HT-29 (cell line): Measurements from ENCODE around the gene CST9. TPM values are rescaled to one million over a fixed set of nuclear protein-coding genes. Genes with fewer than 3 reads are reported as not detected.

ENCODE experiments used
- DNase-seq: peaks from one replicate; pipeline ENCODE4 v3.0.0-alpha.2; 2015; ENCODE audit warnings: low spot score
- total RNA-seq: library from RNA; depleted of rRNA; stranded (reverse); fragments of >200 nt; shearing (Covaris generic); gene quantifications from 2 replicates; pipeline ENCODE4 v1.2.3, GENCODE V29; 2014

Gene CST9
- total RNA-seq, 1 experiment from 2014 or later: not detected

DNA sequence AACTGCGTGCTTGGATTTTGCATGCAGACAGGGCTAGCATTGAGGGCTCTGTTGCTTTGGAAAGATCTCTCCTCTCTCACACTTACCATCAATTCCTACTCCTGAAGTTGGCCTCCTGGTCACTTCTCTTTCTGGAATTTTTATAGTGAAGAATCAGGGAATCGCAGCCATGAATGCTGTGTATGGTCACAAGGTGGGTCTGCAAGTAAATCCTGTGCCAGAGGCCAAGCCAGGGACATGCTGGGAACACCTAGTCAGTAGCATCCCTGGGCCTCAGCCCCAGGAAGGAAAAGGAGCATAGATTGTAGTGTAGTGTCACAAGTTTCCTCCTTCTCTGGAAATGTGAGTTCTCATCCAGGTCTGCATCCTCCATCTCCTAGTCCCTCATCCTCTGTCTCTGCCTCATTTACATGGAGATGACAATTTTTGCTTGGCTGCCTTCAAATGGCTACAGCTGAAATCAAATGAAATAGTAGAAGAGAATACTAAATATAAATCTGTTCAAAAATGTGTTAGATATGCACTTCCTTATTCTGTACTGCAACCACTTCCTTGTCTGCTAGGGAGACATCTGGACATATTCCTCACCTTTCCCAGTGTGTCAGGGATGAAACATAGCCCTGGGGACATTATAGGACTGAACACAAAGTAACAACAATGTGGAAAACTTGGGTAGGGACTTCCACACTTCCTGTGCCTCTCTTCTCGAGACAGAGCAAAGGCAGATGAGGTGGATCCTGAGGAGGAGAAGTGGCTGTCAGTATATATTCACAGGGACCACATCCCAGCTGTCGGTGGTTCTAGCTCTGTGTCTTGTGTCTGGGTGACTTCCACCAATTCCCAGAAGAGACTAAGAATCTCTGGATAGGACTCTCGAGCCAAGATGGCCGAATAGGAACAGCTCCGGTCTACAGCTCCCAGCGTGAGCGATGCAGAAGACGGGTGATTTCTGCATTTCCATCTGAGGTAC lies 17.0 kb downstream of the CST9 start:
- DNase-seq: no peak

DNA sequence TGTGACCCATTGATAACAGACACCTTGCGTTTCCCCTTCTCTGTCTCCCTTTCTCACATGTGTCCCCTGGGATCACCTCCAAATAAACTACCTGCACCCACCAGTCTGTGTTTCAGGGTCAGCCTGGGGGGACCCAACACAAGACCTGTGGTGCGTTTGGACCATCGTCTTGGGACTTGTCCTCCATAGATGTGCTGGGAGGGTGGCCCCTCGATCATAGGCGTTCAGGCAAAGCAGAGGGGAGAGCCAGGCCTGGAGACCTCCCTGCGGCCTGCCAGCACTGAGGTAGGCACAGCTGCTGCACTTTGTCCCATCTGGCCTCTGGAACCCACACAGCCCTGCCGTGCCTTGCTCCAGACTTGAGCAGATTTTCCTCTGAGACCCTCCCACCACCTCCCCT lies 18.1 kb downstream of the CST9 start:
- DNase-seq: no peak

DNA sequence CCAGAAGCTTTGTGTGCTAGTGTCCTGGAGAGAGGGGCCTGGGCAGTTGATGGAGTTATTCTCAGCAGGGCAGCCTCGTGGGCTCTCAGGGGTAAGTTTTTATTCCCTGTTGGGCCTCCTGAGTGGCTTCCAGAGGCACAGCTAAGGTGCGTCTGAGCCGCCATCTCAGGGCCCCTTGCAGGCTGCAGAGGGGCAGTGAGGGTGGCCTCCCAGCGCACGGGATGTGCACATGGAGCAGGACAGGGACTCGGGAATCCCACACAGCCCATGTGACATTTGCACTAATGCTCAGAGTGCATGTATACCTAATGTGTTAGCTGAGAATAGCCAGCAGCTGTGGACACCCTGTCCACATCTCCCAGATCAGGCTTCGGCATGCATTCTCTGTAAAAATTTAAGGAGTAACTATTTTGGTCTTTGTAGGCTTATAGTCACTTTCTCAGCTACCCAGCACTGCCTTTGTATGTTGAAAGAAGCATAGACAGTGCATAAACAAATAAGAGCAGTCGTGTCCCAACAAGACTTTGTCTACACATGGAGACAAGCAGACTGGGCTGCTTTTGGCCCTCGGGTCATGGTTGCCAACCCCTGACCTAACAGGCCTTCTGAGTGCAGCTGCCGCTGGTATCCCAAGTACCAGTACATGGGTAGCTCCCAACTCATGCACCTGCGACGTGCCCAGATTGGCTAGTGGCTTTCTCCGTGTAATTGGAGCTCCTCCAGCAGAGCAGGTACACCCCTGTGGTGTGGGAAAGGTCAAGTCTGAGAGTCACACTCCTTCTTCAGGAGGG lies 18.8 kb downstream of the CST9 start:
- no peak for DNase-seq

DNA sequence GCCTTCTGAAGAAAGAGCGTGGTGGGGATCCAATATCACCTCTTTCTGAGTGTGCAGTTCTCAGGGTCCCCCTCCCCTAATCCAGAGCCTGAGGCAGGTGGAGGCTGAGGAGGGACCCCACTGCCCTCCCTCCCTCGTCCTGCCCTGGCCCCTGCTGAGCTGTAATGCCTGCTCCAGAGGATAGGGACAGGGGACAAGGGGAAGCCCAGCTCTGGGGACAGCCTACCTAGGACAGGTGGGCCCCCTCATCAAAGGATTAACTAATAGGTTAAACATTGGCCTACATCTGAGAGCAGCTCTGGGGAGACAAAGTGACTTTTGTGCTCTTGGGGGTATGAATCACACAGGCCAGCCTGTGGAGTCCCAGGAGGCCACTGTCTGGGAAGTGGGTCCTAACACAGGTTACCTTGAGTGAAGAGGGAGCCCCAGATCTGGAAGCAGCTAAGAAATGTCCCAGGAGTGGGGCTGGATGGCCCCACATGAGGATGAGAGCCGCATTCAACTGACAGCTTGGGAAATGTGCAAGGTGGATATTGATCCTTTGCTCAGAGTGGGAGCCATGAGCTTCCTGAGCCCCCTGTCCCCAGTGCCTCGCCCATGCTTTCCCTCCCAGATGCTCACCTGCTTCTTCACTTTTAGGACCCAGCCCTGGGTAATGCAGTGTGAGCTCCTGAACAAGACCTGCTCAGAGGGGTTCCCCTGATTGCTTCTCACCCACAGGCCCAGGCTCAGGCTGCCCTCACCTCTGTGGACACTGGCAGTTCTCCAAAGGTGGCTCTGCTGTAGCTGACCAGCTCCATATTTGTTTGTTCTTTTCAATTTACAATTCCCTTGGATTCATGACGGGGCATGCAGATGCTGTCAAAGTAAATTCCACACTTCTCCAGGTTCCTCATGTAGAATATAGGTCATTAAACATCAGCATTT lies 19.6 kb downstream of the CST9 start:
- DNase-seq: no peak

DNA sequence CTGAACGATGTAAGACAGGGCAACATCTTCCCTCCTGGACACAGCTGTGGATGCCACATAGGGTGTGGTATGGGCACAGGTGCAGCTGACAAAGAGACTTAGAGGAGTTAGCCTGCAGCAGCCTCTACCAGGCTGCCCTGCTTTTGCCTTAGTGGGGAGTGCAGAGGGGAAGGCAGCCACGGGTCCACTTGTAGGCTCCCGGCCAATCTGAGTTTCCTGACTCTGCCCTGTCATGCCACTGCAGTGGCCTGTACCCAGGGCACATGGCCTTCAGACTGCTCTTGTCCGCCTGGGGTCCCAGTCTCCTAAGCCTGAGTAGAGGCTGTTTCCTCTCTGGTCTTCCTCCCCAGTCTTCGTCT lies 20.3 kb downstream of the CST9 start:
- no peak for DNase-seq

DNA sequence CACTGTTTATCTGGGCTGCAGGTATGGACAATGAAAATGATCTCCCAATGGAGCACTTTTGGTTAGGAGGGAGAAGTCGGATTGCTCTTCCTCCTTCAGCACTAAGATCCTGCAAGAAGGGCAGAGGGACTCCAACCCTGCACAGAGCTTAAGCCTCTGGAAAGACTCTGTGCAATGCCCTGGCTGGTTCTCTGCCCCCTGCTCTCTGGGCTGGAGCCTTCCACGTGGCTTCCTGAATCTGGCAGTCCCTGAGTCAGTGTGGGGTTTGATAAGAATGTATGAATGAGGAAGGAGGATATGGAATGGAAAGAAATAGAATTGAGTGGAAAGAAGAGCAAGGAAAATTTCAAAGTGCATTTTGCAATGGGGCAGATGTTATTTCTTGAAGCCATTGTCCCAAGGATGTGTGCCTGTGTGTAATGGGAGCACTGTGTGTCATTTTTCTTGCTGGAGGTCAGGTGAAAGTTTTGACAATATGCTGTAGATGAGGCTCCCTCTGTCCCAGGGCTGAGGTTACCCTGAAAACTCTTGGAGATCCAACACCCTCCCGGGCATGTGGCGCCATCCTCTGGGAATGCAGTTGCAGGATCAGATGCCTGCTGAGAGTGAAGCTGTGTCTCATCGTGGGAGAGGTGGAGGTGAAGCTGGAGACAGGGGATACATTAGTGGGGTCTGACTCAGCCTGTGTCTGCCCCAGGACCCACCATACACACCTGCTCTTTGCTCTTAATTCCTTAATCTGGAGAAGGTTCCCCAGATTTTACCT lies 21.1 kb downstream of the CST9 start:
- DNase-seq: no peak

DNA sequence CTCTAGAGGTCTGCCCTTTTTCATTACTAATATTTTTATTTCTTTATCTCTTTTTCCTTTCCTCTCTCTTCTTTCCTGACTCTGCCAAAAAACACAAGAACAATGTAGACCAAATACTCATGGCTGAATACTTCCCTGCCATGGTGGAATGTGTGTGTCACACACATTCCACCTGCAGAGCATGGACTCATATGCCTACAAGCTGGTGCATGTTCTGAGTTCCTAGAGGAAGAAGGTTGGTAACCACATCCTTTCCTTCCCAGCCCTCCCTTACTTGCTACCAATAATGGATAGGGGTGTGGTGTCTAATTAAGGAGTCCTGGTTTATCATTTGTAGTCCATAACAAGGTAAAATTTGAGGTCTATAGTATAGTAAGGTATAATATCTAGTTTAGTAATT lies 22.2 kb downstream of the CST9 start:
- DNase-seq: no peak

DNA sequence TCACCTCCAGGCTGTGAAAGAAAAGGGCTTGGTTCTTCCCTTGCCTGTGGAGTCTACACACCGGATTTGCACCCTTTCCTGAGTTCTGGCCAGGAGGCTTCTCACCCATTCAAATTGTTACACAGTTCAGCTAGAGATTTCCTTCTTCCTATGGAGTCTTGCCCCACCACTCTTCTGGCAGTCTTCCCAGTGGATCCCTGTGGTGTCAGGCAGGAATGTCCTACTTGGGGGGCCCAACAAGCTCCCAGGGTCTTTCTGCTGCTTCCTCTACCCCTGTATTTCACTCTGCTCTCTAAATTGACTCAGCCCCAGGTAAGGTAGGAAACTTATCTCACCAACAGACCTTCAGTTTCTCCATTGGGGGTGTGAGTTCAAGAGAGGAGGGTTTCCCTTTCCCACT lies 23.4 kb downstream of the CST9 start:
- DNase-seq: no peak

DNA sequence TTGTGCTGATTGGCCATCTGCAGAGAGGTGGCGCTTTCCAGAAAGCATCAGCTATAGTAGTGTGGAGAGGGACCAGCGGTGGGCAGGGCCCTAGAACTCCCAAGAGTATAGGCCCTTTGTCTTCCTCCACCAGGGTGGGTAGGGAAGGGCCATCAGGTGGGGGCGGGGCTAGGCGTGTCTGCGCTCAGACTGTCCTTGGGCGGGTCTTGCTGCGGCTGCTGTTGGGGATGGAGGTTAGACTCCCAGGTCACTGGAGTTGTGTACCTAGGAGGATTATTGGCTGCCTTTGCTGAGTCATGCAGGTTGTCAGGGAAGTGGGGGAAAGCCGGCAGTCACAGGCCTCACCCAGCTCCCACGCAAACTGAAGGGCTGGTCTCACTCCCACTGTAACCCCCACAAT lies 23.9 kb downstream of the CST9 start:
- peak; percentile 20 for DNase-seq

DNA sequence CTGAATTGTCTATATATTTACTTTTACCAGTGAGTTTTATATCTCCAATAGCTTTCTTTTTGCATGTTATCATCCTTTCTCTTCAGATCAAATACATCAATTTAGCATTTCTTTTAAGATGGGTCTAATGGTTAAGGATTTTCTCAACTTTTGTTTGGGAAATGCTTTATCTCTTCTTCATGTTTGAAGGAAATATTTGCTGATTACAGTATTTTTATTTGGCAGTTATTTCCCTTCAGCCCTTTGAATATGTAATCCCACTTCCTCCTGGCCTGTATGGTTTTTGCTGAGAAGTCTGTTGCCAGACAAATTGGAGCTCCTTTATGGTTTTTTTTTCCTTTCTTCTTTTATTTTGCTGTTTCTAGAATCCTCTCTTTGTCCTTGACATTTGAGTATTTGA lies 30.7 kb downstream of the CST9 start:
- no peak for DNase-seq

DNA sequence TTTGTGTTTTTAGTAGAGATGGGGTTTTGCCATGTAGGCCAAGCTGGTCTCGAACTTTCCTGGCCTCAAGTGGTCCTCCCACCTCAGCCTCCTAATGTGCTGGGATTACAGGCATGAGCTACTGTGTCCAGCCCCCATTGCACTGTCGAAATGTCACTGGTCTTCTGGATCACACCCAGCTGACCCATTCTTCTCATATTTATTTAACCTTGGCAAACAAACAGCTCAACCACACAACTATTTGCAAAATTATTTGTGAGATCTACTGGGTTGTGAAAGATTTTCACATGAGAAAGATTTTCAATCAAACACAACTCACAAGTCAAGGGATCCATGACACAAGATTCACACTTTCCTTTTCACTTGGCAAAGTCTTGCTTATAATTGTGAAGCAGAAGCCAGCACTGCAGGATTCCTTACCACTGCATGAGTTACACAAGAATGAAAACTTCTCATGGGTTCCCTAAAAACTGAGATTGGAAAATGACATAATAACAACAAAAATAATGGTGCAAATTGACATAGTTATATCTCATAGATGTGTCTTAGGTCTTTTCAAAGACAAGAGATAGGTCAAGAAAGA lies 35.4 kb downstream of the CST9 start:
- no peak for DNase-seq

DNA sequence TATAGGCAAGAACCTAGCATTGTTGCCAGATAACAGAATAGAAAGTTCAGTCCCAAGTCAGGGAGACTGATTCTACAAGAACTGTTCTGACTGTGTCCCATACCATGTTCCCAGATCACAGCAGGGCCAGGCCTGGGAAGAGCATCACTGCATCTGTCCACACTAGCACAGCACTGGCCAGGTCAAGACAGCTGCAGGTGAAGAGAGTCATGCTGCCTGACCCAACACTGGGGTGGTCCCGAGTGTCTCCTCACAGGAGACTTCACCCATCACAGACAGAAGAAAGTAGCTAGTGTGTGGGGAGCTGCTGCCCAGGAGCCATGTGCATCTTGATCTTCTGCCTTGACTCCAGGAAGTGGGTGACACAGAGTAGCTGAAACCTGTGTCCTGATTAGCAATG lies 36.1 kb downstream of the CST9 start:
- no peak for DNase-seq

DNA sequence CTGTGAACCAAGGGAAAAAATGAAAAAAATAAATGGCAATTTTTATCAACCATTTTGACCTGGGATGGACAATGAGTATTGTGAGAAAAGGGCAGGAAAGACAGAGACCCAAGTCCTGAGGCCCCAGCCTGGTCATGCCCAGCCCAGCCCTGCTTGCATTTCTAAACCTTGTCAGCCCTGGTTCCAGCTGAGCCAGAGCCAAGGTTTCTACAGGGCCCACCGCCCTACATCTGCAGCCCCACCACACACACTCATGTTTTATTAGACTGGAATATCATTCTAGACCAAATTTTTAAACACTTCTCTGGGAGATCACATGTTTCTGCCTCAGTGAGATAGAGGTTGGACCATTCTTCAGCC lies 36.8 kb downstream of the CST9 start:
- no peak for DNase-seq

DNA sequence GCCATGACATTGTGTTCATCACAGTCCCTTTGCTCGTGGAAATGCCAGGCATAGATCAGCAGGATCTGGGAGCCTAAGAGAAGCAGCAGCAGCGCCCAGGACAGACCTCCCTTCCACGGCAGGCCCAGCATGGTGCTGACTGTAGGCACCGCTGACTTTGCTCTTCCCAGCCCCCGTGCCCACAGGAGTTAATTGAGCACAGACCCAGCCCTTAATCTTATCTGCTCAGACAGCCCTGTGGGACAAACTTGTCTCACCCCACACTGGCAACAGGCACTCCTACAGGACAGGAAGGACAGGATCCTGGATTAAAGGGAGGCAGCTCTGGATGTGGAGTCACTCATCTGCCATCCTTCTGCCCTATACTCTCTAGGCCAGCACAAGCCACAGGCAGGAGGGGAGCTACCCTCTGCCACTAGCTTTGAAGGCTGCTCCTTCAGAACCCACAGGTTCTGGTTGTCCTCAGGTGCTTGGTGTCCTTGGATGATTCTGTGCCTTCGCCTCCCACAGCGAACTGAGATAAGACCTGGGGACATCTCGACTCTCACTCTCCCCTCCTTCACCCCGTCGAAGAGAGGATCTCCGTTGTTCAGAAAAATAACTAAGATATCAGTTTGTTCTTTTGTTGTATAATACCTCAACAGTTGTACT lies 37.3 kb downstream of the CST9 start, which contains the start of gene CST9L:
Gene CST9L (minus strand): TSS at position 165 of the 651 bp plus-strand sequence. CDS start 34 bp downstream, at position 131.
- no peak for DNase-seq

DNA sequence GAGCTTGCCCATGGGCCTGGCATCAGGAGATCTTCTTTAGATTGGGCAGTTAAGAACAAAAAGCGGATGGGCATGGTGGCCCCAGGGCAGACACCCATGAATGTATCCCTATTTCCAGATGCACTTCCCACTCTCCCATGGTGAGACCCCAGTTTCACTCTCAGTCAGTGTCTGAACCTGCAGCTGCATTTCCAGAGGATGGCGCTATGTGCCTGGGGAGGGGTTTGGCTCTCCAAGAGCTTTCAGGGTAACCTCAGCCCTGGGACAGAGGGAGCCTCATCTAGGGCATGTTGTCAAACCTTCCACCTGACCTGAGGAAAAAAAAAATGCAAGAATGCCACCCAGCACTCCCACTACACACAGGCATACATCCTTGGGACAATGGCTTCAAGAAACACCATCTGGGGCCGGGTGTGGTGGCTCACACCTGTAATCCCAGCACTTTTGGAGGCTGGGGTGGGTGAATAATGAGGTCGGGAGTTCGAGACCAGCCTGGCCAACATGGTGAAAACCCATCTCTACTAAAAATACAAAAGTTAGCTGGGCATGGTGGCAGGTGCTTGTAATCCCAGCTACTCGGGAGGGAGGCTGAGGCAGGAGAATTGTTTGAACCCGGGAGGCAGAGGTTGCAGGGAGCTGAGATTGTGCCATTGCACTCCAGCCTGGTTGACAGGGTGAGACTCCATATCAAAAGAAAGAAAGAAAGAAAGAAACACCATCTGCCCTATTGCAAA lies 39.4 kb downstream of the CST9 start:
- no peak for DNase-seq

DNA sequence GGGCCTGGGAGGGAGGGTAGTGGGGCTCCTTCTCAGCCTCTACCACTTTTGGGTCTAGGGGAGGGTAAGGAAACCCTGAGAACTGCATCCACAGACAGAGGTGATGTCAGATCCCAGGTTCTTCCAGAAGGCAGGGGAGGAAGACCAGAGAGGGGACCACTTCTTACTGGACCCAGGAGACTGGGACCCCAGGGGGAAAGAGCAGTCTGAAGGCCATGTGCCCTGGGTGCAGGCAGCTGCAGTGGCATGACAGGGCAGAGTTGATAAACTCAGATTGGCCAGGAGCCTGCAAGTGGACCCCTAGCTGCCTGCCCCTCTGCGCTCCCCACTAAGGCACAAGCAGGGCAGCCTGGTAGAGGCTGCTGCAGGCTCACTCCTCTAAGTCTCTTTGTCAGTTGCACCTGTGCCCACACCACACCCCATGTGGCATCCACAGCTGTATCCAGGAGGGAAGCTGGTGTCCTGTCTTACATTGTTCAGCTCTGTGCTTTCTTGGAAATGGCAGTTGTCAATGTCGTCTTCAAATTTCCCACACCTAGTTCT lies 40.1 kb downstream of the CST9 start:
- no peak for DNase-seq

DNA sequence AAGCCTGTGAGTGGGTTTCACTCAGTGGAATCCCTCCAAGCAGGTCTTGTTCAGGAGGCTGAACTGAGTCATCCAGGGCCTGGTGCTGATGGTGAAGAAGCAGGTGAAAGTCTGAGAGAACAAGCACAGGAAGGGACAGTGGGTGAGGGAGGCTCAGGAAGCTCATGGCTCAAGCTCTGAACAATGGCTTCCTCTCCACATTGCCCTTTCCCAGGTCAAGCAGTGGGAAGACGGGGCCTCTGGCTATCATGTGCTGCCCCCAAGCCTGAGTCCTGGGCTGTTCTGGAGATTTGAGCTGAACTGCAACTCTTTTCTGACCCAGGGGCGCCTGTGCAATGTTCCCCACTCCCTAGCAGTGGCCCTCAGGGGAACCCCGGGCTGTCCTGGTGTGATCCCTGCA lies 40.8 kb downstream of the CST9 start:
- DNase-seq: no peak

DNA sequence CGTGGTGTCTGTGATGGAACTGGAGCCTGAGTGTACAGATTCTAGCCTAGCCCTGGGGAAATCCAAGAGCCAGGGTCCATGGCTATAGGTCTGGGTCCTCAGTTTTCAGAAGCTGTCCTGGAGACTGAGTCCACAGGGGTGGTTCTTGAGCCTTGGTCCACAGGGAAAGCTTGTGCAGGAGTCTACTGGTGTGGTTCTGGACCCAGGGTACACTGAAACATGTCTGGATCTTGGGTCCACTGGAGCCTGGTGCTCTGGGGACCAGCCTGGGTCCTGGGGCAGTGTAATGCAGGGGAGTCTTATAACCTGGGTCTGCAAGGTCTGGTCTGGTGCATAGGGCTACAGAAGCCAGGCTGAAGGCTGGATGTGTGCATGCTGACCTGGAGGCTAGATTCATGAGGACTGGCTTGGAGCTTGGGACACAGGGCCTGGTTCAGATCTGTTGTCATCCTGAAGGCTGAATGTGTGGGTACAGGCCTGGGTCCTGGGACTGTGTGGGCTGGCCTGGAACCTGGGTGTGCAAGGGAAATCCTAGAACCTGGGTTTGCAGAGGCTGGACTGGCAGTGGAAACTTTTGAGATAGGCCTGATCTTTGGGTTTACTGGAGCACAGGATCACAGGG lies 42.9 kb downstream of the CST9 start:
- no peak for DNase-seq

DNA sequence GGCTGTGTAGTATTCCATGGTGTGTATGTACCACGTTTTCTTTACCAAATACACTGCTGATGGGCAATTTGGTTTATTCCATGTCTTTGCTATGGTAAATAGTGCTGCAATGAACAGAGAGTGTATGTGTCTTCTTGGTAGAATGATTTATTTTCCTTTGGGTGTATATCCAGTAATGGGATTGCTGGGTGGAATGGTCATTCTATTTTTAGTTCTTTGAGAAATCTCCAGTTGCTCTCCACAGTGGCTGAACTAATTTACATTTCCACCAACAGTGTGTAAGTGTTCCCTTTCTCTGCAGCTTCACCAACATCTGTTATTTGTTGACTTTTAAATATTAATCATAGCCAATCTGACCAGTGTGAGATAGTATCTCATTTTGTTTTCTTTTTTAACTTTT lies 51.3 kb downstream of the CST9 start:
- no peak for DNase-seq
